ENCODE data around the gene ZNF117.

DNA sequence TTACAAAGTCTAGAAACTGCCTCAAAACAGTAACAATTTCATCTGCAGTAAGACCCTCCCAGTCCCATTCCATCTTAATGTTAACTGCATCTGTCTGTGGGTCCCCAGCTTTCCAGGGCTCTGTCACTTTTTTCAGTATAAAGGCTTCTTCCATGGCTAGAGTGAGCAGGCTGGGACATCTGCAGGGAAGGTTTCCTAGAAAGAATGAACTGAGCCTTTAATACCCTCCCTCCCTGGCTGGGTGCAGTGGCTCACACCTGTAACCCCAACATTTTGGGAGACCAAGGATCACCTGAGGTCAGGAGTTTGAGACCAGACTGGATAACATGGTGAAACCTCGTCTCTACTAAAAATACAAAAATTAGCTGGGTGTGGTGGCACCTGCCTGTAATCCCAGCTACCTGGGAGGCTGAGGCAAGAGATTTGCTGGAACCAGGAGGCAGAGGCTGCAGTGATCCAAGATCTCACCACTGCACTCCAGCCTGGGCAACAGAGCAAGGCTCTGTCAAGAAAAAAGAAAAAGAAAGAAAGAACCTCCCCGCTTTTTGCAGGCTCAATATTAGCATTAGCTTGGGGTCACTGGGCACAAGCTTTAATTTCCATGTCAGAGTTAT, 12.2 kb upstream of the ZNF117 start:
- no peak for TF ChIP-seq JUND (IDR thresholded peaks at IDR 0.05)
- TF ChIP-seq, protein P1, sequence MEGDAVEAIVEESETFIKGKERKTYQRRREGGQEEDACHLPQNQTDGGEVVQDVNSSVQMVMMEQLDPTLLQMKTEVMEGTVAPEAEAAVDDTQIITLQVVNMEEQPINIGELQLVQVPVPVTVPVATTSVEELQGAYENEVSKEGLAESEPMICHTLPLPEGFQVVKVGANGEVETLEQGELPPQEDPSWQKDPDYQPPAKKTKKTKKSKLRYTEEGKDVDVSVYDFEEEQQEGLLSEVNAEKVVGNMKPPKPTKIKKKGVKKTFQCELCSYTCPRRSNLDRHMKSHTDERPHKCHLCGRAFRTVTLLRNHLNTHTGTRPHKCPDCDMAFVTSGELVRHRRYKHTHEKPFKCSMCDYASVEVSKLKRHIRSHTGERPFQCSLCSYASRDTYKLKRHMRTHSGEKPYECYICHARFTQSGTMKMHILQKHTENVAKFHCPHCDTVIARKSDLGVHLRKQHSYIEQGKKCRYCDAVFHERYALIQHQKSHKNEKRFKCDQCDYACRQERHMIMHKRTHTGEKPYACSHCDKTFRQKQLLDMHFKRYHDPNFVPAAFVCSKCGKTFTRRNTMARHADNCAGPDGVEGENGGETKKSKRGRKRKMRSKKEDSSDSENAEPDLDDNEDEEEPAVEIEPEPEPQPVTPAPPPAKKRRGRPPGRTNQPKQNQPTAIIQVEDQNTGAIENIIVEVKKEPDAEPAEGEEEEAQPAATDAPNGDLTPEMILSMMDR (IDR thresholded peaks at IDR 0.05 in 2 of 3, conservative IDR thresholded peaks at IDR 0.05 in 1 of 3; ENCODE audit: borderline replicate concordance in 1 of 3, insufficient read depth in 1 of 3, low read depth in 2 of 3, low read length in 2 of 3): no peak
- no peak for TF ChIP-seq EGR1 (IDR thresholded peaks at IDR 0.05; ENCODE audit: low read depth)

Data from HCT116 (cell line).